WTC11 (cell line): ENCODE data around the gene RFNG. TPM values are rescaled to one million over a fixed set of nuclear protein-coding genes. Genes with fewer than 3 reads are reported as not detected.
A peak's percentile ranks its signal among the peaks of the same experiment; 100 is the strongest.

Experiments
- ATAC-seq: fragments of 200-7000 bp; cut with Tn5 transposase; 2 replicates; pipeline ENCODE4 v1.10.0; 2021; ENCODE audit warnings: mild to moderate bottlenecking, moderate library complexity
- CTCF ChIA-PET: fragments of 300-600 bp; sonication (Branson Sonifier 250); formaldehyde crosslinking; loops from one replicate; lab custom pipeline; 2021; ENCODE audit warnings: antibody characterized with exemption; lab: Charles Lee
- POLR2A ChIA-PET: fragments of 350-600 bp; sonication (Branson Sonifier 250); formaldehyde crosslinking; loops from one replicate; lab custom pipeline; 2021; ENCODE audit warnings: antibody characterized with exemption; lab: Charles Lee
- DNase-seq: peaks from one replicate; pipeline ENCODE4 v3.0.0; 2021; ENCODE audit warnings: low spot score
- H3K27ac Mint-ChIP-seq: 2 replicates; pipeline ENCODE4 v1.8.0; 2021; ENCODE audit warnings: mixed read lengths
- H3K27me3 Mint-ChIP-seq: 2 replicates; pipeline ENCODE4 v1.8.0; 2021; ENCODE audit warnings: low read depth, mild to moderate bottlenecking, moderate library complexity, mixed read lengths
- H3K36me3 Mint-ChIP-seq: 2 replicates; pipeline ENCODE4 v1.8.0; 2021; ENCODE audit warnings: mixed read lengths
- H3K4me1 Mint-ChIP-seq: 2 replicates; pipeline ENCODE4 v1.8.0; 2022; ENCODE audit warnings: mixed read lengths
- H3K4me3 Mint-ChIP-seq: 2 replicates; pipeline ENCODE4 v1.8.0; 2021; ENCODE audit warnings: mild to moderate bottlenecking, moderate library complexity, mixed read lengths
- H3K9me3 Mint-ChIP-seq: 2 replicates; pipeline ENCODE4 v1.8.0; 2021; ENCODE audit warnings: mixed read lengths
- ATF2 ChIP-seq: sonication (generic); formaldehyde crosslinking; IDR thresholded peaks from 2 replicates; pipeline ENCODE4 v1.8.1; 2022; ENCODE audit warnings: low read depth, missing genetic modification reagents, borderline replicate concordance
- CTCF ChIP-seq: fragments of 200-600 bp; IDR thresholded peaks from 2 replicates; pipeline ENCODE4 v1.8.0; 2022; ENCODE audit warnings: antibody characterized with exemption
- ELF4 ChIP-seq: sonication (generic); formaldehyde crosslinking; IDR thresholded peaks from 2 replicates; pipeline ENCODE4 v1.8.1; 2022; ENCODE audit warnings: low read depth, mild to moderate bottlenecking, moderate library complexity, missing genetic modification reagents
- ERG ChIP-seq: fragments of 250-450 bp; sonication (Bioruptor Pico); IDR thresholded peaks from 2 replicates; pipeline ENCODE4 v1.8.0; 2021; ENCODE audit warnings: mild to moderate bottlenecking
- ESRRA ChIP-seq: sonication (generic); formaldehyde crosslinking; IDR thresholded peaks from 2 replicates; pipeline ENCODE4 v1.8.1; 2022; ENCODE audit warnings: mild to moderate bottlenecking, missing genetic modification reagents, borderline replicate concordance
- FOXJ3 ChIP-seq: sonication (generic); formaldehyde crosslinking; IDR thresholded peaks from 2 replicates; pipeline ENCODE4 v1.9.0; 2021; ENCODE audit warnings: missing genetic modification reagents, mild to moderate bottlenecking, borderline replicate concordance
- FOXP4 ChIP-seq: sonication (generic); formaldehyde crosslinking; IDR thresholded peaks from 2 replicates; pipeline ENCODE4 v1.8.0; 2022; ENCODE audit warnings: mild to moderate bottlenecking, missing genetic modification reagents
- GABPB1 ChIP-seq: sonication (generic); formaldehyde crosslinking; IDR thresholded peaks from 2 replicates; pipeline ENCODE4 v1.8.1; 2023; ENCODE audit warnings: mild to moderate bottlenecking, missing genetic modification reagents
- GRHL2 ChIP-seq: fragments of 250-450 bp; sonication (Bioruptor Pico); IDR thresholded peaks from 2 replicates; pipeline ENCODE4 v1.8.0; 2022; ENCODE audit warnings: mild to moderate bottlenecking, moderate library complexity; ENCODE audit not compliant: insufficient replicate concordance, severe bottlenecking
- JAZF1 ChIP-seq: fragments of 250-450 bp; sonication (Bioruptor Pico); IDR thresholded peaks from 2 replicates; pipeline ENCODE4 v1.9.0; 2021; ENCODE audit warnings: moderate library complexity, mild to moderate bottlenecking, inconsistent platforms
- MXD4 ChIP-seq: fragments of 250-450 bp; sonication (Bioruptor Pico); IDR thresholded peaks from 2 replicates; pipeline ENCODE4 v1.8.0; 2021; ENCODE audit warnings: mild to moderate bottlenecking, moderate library complexity, borderline replicate concordance
- SMAD4 ChIP-seq: sonication (generic); formaldehyde crosslinking; IDR thresholded peaks from 2 replicates; pipeline ENCODE4 v1.8.0; 2022; ENCODE audit warnings: mild to moderate bottlenecking, missing genetic modification reagents
- SOX15 ChIP-seq: fragments of 250-450 bp; sonication (Bioruptor Pico); IDR thresholded peaks from 2 replicates; pipeline ENCODE4 v1.9.0; 2021; ENCODE audit warnings: mild to moderate bottlenecking
- STAT6 ChIP-seq: sonication (generic); formaldehyde crosslinking; conservative IDR thresholded peaks from 2 replicates; pipeline ENCODE4 v1.8.1; 2023; ENCODE audit warnings: mild to moderate bottlenecking, low read depth, missing genetic modification reagents, moderate library complexity
- TEAD1 ChIP-seq: sonication (generic); formaldehyde crosslinking; IDR thresholded peaks from 2 replicates; pipeline ENCODE4 v1.8.0; 2022; ENCODE audit warnings: mild to moderate bottlenecking, missing genetic modification reagents
- TEAD4 ChIP-seq: sonication (generic); formaldehyde crosslinking; IDR thresholded peaks from 2 replicates; pipeline ENCODE4 v1.8.0; 2022; ENCODE audit warnings: mild to moderate bottlenecking, missing genetic modification reagents
- ZNF281 ChIP-seq: sonication (generic); formaldehyde crosslinking; IDR thresholded peaks from 2 replicates; pipeline ENCODE4 v1.8.0; 2023; ENCODE audit warnings: mild to moderate bottlenecking, missing genetic modification reagents
- total RNA-seq: library from RNA; stranded (reverse); gene quantifications from 3 replicates; pipeline ENCODE4 v1.2.3, GENCODE V29; 2021

The RFNG gene
- total RNA-seq, 1 experiment from 2014 or later: 41.6 TPM

GRCh38 chr17:82095777-82096708 is 44.4 kb upstream of the RFNG start (continued):
- TF ChIP-seq ATF2 (no peak), FOXP4 (0 out of 2 replicates have a peak, but pooled peaks have one; percentile 4)

- Mint-ChIP-seq H3K36me3 (peaks cover 12% of the 10 kb centered on the region), H3K4me3 (peak overlapping the region; percentile 69), H3K27ac (no peak overlapping the region), H3K9me3 (no peaks in the 10 kb centered on the region), H3K4me1 (peaks cover 9% of the 10 kb centered on the region), H3K27me3 (no peaks in the 10 kb centered on the region)
- peak; percentile 14 for DNase-seq
- no peak for ATAC-seq
- POLR2A ChIA-PET: no interaction called here
- CTCF ChIA-PET: interaction anchor here (1.2 to 2.7 kb wide), 4 partner anchors 58 to 65 kb away, joined by 4 to 8 read pairs (median 6); partner anchors contain the start of gene DCXR
- no peak for TF ChIP-seq ERG (CRISPR knock-in tag)
- TF ChIP-seq FOXJ3: no peak
- no peak for TF ChIP-seq STAT6 (CRISPR knock-in tag)
- TF ChIP-seq JAZF1 (CRISPR knock-in tag): no peak
- TF ChIP-seq ZNF281 (CRISPR knock-in tag): no peak
- no peak for TF ChIP-seq CTCF
- no peak for TF ChIP-seq FOXP4
- no peak for TF ChIP-seq MXD4
- TF ChIP-seq SMAD4: no peak
- TF ChIP-seq ELF4: no peak
- TF ChIP-seq ESRRA (CRISPR knock-in tag): no peak
- TF ChIP-seq TEAD1 (CRISPR knock-in tag): no peak
- TF ChIP-seq GRHL2 (CRISPR knock-in tag): no peak
- no peak for TF ChIP-seq TEAD4 (CRISPR knock-in tag)
- TF ChIP-seq GABPB1 (CRISPR knock-in tag): no peak
- TF ChIP-seq SOX15 (CRISPR knock-in tag): no peak
These were observed 43.5 kb upstream of the RFNG start for GRCh38 chr17:82094931-82095776.
